Myocyte (in vitro differentiated cells): ENCODE data around the gene PPHLN1. TPM values are rescaled to one million over a fixed set of nuclear protein-coding genes. Genes with fewer than 3 reads are reported as not detected.

Experiments
- DNase-seq: peaks from one replicate; pipeline ENCODE4 v3.0.0-alpha.2; 2012; ENCODE audit warnings: low read depth
- microRNA-seq: library from miRNA; unstranded; fragments of <30 nt; microRNA quantifications from one replicate; pipeline ENCODE4, GENCODE V29; 2016
- total RNA-seq: library from RNA; depleted of rRNA; stranded (reverse); fragments of >200 nt; gene quantifications from 2 replicates; pipeline ENCODE4 v1.2.3, GENCODE V29; 2014

Gene PPHLN1
- total RNA-seq, 1 donor from 2014 or later: 60.0 TPM

DNA sequence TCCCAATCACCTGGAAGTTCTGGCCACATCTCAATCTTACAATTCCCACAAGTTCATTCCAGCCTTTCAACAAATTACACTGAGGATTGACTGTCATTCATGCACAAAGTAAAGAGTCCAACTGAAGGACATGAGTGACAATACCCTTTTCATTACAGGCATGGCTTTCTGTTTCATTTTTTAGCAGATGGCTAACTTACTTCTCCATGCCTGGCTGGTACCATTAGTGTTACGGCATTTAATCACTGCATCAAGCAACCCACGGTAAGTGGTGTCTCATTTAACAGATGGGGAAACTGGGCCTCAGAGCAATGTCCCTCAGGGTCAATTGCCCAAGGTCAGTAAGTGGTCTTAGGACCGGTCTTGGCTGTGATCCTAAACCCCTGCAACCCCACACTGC, 149.1 kb downstream of the PPHLN1 start:
- DNase-seq: no peak

DNA sequence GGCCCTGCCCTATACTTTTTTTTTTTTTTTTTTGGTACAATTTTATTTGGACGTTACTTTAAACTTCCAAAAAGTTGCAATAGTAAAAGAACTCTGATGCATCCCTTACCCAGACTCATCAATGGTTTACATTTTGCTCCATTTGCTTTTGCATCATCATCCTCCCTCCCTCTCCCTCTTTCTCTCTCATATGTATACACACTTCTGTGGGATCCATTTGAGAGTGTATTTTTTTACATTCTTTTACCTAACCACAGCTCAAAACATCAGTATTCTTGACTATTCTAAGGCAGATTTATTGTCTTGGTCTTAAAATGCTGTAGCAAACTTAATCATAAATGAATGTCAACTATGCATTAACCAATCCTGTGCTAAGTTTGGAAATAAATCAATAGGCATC, 152.0 kb downstream of the PPHLN1 start:
- DNase-seq: no peak

GRCh38 chr12:42481368-42481767, 155.4 kb downstream of the PPHLN1 start:
- DNase-seq: no peak

DNA sequence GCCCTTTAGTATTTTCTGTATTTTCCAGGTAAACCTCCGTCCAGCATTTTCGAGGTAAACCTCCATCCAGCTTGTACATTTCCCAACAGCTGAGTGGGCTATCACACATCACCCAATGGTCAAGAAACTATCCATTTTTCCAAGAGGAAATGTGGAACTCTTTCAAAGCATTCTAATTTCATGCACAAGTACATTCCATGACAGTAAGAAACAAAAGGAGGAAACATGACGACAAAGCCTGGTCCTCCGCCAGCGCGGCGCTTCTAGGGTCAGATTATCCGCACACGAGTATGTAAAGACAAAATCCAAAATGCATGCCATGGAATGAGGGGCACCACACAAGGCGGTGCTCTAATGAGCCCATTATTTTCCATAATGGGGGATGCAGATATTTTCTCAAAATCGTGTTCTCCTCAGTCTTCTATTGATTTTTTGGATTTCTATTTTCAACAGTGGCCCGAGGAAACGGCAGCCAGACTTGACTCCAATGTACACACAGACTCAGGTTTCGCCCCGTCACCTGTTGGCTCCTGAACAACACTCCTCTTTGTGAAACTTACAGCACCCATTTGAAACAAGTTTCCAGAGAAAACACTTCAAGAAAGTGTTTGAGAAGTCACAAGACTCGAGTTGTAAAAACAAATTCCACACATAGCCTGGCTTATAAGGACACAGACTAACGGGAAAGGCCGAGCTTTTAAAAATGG, 156.2 kb downstream of the PPHLN1 start:
- DNase-seq: no peak

- peak; percentile 75 for DNase-seq
Observed at GRCh38 chr12:42482748-42483520, 157.0 kb downstream of the PPHLN1 start.

- DNase-seq: no peak
Observed at GRCh38 chr12:42483521-42483790, 157.5 kb downstream of the PPHLN1 start.

- DNase-seq: peak; percentile 22
Observed at GRCh38 chr12:42484996-42485395, 159.0 kb downstream of the PPHLN1 start.

DNA sequence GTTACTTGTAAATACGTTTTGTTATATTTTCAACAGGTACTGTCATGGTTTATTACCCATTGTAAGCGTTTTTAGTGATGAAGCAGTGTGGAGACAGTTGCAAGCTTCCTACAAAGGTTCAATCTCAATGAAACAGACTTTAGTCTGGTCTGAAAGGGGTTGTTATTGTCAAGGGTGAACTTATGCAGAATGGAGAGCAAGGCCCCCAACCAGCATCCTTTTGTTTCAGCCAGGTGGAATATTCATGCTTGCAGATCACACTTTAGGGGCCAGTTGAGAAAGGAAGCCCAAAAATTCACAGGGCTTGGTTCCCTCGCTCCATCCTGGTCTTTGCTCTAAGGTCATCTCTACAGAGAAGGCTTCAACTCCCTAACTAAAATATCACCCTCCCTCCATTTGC, 159.9 kb downstream of the PPHLN1 start:
- no peak for DNase-seq

- no peak for DNase-seq
Observed at GRCh38 chr12:42486407-42486806, 160.4 kb downstream of the PPHLN1 start.

DNA sequence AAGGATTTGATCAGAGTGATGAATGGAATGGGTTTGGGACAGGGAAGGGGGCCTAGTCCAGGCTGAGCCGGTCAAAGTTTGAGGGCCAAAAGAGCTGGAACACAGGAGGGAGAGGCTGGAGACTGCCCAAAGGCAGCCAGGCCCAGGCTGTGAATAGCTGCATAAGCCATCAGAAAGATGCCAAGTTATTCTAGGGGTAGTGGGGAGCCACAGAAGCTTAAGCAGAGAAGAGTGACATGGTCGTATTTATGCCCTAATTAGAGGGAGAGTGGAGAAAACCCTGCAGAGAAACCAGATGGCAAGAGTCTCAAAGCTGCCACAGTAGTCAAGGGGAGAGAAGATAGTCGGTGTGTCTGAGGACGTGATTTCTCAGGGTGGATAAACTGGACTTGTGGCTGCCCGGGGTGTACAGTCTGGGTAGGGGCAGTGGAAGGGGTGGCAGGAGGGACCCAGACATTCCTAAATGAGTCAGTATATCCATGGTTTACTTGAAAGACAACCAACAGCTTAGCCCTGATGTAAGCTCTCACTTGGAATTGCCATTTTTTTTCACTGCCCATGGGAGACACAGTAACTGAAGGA, 164.4 kb downstream of the PPHLN1 start:
- peak; percentile 17 for DNase-seq

Small RNA genes lying within 50 kb of the gene (microRNA-seq; reads per million reads assigned to microRNA genes)
- gene MIR7851: not detected

Other genes with a start within 250 kb of the PPHLN1 start
- gene GXYLT1, start 181.3 kb upstream of the PPHLN1 start, total RNA-seq: 4.7 and 5.0 TPM in 2 replicates
- gene YAF2, start 87.9 kb upstream of the PPHLN1 start, total RNA-seq: 20.5 and 23.5 TPM in 2 replicates
- gene ZCRB1, start 73 bp upstream of the PPHLN1 start, total RNA-seq: 36.0 and 40.1 TPM in 2 replicates